ENCODE results near the gene SLC13A3.

- TF ChIP-seq, protein P1, sequence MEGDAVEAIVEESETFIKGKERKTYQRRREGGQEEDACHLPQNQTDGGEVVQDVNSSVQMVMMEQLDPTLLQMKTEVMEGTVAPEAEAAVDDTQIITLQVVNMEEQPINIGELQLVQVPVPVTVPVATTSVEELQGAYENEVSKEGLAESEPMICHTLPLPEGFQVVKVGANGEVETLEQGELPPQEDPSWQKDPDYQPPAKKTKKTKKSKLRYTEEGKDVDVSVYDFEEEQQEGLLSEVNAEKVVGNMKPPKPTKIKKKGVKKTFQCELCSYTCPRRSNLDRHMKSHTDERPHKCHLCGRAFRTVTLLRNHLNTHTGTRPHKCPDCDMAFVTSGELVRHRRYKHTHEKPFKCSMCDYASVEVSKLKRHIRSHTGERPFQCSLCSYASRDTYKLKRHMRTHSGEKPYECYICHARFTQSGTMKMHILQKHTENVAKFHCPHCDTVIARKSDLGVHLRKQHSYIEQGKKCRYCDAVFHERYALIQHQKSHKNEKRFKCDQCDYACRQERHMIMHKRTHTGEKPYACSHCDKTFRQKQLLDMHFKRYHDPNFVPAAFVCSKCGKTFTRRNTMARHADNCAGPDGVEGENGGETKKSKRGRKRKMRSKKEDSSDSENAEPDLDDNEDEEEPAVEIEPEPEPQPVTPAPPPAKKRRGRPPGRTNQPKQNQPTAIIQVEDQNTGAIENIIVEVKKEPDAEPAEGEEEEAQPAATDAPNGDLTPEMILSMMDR (conservative IDR thresholded peaks at IDR 0.05; ENCODE audit: low read length), result peak; percentile 78
- no peak for TF ChIP-seq EZH2phosphoT487 (IDR thresholded peaks at IDR 0.05; ENCODE audit: borderline replicate concordance)
These were observed 130.2 kb downstream of the SLC13A3 start for GRCh38 chr20:46520976-46521579.
